Measurements from ENCODE around the gene MYO1F. TPM values are rescaled to one million over a fixed set of nuclear protein-coding genes. Genes with fewer than 3 reads are reported as not detected.

Gene MYO1F
- polyA plus RNA-seq, 1 donor (not counting 4 experiments of a cell fraction or from before 2014, with no cell fraction given) = 0.14 TPM

GRCh38 chr19:8519388-8519787 lies 57.9 kb downstream of the MYO1F start:
- Histone ChIP-seq H3K79me2 (ENCODE audit: control insufficient read depth, insufficient read depth, low read length) (no peaks in the 10 kb centered on the region), H3K4me2 (ENCODE audit: control insufficient read depth, extremely low read depth, insufficient read depth, low read depth, low read length) (no peak overlapping the region), H3K9me1 (ENCODE audit: control insufficient read depth, extremely low read depth, insufficient read depth, low read length) (no peaks in the 10 kb centered on the region), H3K4me3 (ENCODE audit: control insufficient read depth in 2 of 3, extremely low read depth in 1 of 3, insufficient read depth in 2 of 3, low read depth in 1 of 3, low read length in 3 of 3) (no peak overlapping the region), H3K27ac (ENCODE audit: control insufficient read depth, insufficient read depth, low read length) (no peak overlapping the region), H3K4me1 (ENCODE audit: control insufficient read depth, extremely low read depth, insufficient read depth, low read length) (no peaks in the 10 kb centered on the region), H3K9ac (ENCODE audit: control insufficient read depth, extremely low read depth, insufficient read depth, low read length) (no peak overlapping the region), H3K9me3 (ENCODE audit: control insufficient read depth, low read depth, low read length) (no peaks in the 10 kb centered on the region), H3K27me3 (ENCODE audit: control insufficient read depth, extremely low read depth, insufficient read depth, low read length) (no peaks in the 10 kb centered on the region), H2AFZ (ENCODE audit: control insufficient read depth, low read length) (no peak overlapping the region), H3K36me3 (ENCODE audit: control insufficient read depth in 2 of 2, extremely low read depth in 1 of 2, insufficient read depth in 2 of 2, low read length in 2 of 2) (no peaks in the 10 kb centered on the region), H4K20me1 (ENCODE audit: control insufficient read depth, extremely low read depth, insufficient read depth, low read length) (no peaks in the 10 kb centered on the region)
- dilution Hi-C loops (cut with MboI; ENCODE audit: extremely low pct_ligation_motif_present, low sequenced_read_pairs) = no loop called here
- FAIRE-seq (no peak), DNase-seq (ENCODE audit: low read depth, low spot score) (no peak)
- TF ChIP-seq EZH2 (IDR thresholded peaks at IDR 0.05; ENCODE audit: low read length) = no peak
- TF ChIP-seq, protein P1, sequence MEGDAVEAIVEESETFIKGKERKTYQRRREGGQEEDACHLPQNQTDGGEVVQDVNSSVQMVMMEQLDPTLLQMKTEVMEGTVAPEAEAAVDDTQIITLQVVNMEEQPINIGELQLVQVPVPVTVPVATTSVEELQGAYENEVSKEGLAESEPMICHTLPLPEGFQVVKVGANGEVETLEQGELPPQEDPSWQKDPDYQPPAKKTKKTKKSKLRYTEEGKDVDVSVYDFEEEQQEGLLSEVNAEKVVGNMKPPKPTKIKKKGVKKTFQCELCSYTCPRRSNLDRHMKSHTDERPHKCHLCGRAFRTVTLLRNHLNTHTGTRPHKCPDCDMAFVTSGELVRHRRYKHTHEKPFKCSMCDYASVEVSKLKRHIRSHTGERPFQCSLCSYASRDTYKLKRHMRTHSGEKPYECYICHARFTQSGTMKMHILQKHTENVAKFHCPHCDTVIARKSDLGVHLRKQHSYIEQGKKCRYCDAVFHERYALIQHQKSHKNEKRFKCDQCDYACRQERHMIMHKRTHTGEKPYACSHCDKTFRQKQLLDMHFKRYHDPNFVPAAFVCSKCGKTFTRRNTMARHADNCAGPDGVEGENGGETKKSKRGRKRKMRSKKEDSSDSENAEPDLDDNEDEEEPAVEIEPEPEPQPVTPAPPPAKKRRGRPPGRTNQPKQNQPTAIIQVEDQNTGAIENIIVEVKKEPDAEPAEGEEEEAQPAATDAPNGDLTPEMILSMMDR (optimal IDR thresholded peaks at IDR 0.05 in 1 of 3, IDR thresholded peaks at IDR 0.05 in 1 of 3, conservative IDR thresholded peaks at IDR 0.05 in 1 of 3; ENCODE audit: extremely low read depth in 1 of 3, insufficient read depth in 2 of 3, low read length in 3 of 3) = no peak

DNA sequence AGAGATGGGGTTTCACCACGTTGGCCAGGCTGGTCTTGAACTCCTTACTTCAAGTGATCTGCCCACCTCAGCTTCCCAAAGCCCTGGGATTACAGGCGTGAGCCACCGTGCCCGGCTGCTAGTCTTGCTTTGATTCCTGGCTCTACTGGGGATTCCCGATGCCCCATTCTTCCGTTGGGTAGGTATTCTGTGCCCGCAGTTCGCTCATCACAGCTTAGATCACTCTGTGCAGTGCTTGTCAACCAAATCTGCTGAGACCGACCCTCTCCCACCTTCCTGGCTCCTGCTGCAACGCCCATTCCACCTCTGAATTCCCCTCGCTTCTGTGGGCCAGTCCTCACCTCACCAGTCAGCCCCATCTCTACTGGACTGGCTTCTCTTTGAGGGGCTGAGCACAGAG lies 58.7 kb downstream of the MYO1F start:
- no peaks in the 10 kb centered on the region for H4K20me1 ChIP-seq (ENCODE audit: control insufficient read depth, extremely low read depth, insufficient read depth, low read length)
- no peak for FAIRE-seq
- no peaks in the 10 kb centered on the region for H3K9me1 ChIP-seq (ENCODE audit: control insufficient read depth, extremely low read depth, insufficient read depth, low read length)
- DNase-seq (ENCODE audit: low read depth, low spot score) = no peak
- H3K27me3 ChIP-seq (ENCODE audit: control insufficient read depth, extremely low read depth, insufficient read depth, low read length) = no peaks in the 10 kb centered on the region
- no peak overlapping the region for H3K9ac ChIP-seq (ENCODE audit: control insufficient read depth, extremely low read depth, insufficient read depth, low read length)
- no peak overlapping the region for H2AFZ ChIP-seq (ENCODE audit: control insufficient read depth, low read length)
- H3K4me2 ChIP-seq (ENCODE audit: control insufficient read depth, extremely low read depth, insufficient read depth, low read depth, low read length) = no peak overlapping the region
- TF ChIP-seq, protein P1 (optimal IDR thresholded peaks at IDR 0.05 in 1 of 3, IDR thresholded peaks at IDR 0.05 in 1 of 3, conservative IDR thresholded peaks at IDR 0.05 in 1 of 3; ENCODE audit: extremely low read depth in 1 of 3, insufficient read depth in 2 of 3, low read length in 3 of 3) = no peak
- TF ChIP-seq EZH2 (IDR thresholded peaks at IDR 0.05; ENCODE audit: low read length) = no peak
- H3K9me3 ChIP-seq (ENCODE audit: control insufficient read depth, low read depth, low read length) = no peaks in the 10 kb centered on the region
- dilution Hi-C loops (cut with MboI; ENCODE audit: extremely low pct_ligation_motif_present, low sequenced_read_pairs) = no loop called here
- H3K4me1 ChIP-seq (ENCODE audit: control insufficient read depth, extremely low read depth, insufficient read depth, low read length) = peaks cover under 1% of the 10 kb centered on the region
- H3K36me3 ChIP-seq (ENCODE audit: control insufficient read depth in 2 of 2, extremely low read depth in 1 of 2, insufficient read depth in 2 of 2, low read length in 2 of 2) = no peaks in the 10 kb centered on the region
- no peak overlapping the region for H3K4me3 ChIP-seq (ENCODE audit: control insufficient read depth in 2 of 3, extremely low read depth in 1 of 3, insufficient read depth in 2 of 3, low read depth in 1 of 3, low read length in 3 of 3)
- H3K79me2 ChIP-seq (ENCODE audit: control insufficient read depth, insufficient read depth, low read length) = no peaks in the 10 kb centered on the region
- no peak overlapping the region for H3K27ac ChIP-seq (ENCODE audit: control insufficient read depth, insufficient read depth, low read length)
